Memory B cell (primary cell): ENCODE data around the gene IL17RD.

Source experiments
- ATAC-seq: fragments of 150-1000 bp; cut with Tn5 transposase; 2 replicates; pipeline ENCODE4 v1.10.0; 2021; ENCODE audit warnings: low read depth, mild to moderate bottlenecking, moderate library complexity
- DNase-seq, 2 donors: peaks; one replicate each; pipeline ENCODE4 v3.0.0; 2022; ENCODE audit warnings: low spot score in 2 of 2
- H3K27ac Mint-ChIP-seq: one replicate; pipeline ENCODE4 v1.8.0; 2022; ENCODE audit warnings: mild to moderate bottlenecking, moderate library complexity, mixed read lengths
- H3K27me3 Mint-ChIP-seq: one replicate; pipeline ENCODE4 v1.8.0; 2022; ENCODE audit warnings: mixed read lengths
- H3K36me3 Mint-ChIP-seq: one replicate; pipeline ENCODE4 v1.8.0; 2022; ENCODE audit warnings: mild to moderate bottlenecking, mixed read lengths
- H3K4me1 Mint-ChIP-seq: one replicate; pipeline ENCODE4 v1.8.0; 2022; ENCODE audit warnings: mixed read lengths
- H3K4me3 Mint-ChIP-seq: one replicate; pipeline ENCODE4 v1.8.0; 2022; ENCODE audit warnings: mild to moderate bottlenecking, moderate library complexity, mixed read lengths
- H3K9me3 Mint-ChIP-seq: one replicate; pipeline ENCODE4 v1.8.0; 2022; ENCODE audit warnings: mixed read lengths

IL17RD gene

DNA sequence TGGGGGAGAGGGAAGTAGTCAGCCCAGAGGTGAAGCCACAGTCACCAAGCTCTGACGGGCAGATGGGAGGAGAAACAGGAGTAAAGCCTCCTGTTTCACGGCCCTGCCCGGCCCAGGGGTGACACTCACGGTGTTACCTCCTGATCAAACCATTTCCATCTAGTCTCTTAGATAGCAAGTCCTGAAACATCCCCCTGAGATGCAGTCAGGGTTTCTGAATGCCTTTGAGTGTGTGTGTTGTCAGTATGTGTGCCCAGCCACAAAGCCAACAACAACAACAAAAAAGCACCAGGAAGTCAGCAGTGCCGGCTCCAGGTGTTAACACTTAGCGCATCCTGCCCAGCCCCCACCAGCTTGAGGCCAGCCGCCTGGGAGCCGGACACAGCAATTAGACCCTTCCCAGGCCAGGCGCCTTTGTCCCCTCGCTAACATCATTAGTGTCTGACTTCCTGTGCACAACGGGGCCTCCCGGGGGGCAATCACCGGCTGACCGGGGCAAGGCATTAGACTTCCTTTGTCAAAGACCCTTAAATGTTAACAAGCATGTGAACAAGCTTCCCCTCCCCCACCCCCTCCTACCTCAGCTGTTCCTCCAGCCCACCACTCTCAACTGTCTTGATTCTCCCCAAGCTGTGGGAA is 34.5 kb downstream of the IL17RD start:
- peaks cover 13% of the 10 kb centered on the region for H3K27me3 Mint-ChIP-seq
- no peaks in the 10 kb centered on the region for H3K4me1 Mint-ChIP-seq
- no peaks in the 10 kb centered on the region for H3K9me3 Mint-ChIP-seq
- DNase-seq = no peak
- no peak for ATAC-seq
- H3K27ac Mint-ChIP-seq = no peak overlapping the region
- no peak overlapping the region for H3K4me3 Mint-ChIP-seq
- H3K36me3 Mint-ChIP-seq = no peaks in the 10 kb centered on the region

DNA sequence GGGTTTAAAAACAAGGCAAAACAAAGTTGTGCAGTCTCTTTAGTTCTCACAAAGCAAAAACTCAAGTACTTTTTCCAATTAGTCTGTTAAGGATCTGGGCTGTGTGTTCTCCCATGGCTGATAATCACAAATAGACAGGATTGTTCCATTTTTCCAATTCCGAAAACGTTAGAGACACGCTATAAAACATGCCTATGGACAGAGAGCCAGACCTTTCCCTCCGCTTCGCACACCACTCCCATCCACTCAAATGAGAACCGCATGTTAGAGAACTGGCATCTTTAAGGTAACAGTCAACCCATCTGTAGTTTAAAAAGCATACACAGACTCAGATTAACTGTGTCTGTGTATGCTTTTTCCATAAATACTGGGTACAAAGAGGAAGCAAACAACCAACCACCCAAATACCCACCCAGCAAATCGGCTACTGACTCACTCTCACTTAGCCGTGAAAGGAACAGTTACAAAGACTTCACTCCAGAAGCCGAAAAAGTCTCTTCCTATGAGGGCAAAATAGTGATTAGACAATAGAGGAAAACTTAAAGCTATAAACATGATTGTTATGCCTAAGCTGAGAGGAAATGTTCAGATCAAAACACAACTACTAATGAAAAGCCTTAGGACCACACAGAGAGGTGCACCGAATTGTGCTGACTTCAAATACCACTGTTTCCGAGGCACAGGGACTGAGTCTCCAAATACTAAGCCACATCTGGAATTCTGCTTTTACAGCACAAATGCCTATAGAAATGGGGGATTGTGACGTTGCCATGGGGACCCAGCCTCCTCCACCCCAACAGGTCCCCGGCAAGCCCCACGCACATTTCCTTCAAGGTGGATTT is 36.1 kb downstream of the IL17RD start:
- Mint-ChIP-seq H3K27ac (no peak overlapping the region), H3K27me3 (peaks cover 8% of the 10 kb centered on the region), H3K4me1 (no peaks in the 10 kb centered on the region), H3K36me3 (no peaks in the 10 kb centered on the region), H3K9me3 (no peaks in the 10 kb centered on the region), H3K4me3 (no peak overlapping the region)
- DNase-seq (no peak), ATAC-seq (no peak)

DNA sequence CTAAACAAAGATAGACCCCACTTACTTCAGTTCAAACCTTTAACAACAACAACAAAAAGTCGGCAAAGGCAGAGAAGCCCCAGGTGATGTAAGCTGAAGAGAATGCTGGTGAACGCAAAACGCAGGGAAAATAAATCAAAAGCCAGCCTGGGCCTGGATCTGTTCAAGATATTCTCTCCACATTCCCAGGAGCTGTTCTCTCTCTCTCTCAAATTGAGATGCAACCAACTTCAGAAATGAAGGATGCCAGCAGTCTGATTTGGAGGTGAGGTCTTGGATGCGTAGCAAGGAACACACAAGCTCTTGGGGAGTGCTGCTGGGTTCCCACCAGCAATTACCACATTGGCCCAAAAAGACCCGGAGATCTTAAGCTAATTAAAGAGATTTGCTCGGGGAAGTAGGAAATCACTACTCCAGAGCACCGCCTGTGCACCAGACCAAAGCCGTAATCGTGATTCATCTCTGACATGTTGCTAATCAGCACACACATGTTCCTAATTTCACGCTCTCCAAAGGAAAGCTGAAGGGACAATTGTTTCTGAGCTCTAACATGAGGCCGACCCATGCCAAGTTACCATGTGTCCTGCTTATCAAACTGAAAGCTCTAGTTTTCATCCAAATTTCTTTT is 37.1 kb downstream of the IL17RD start:
- H3K9me3 Mint-ChIP-seq = no peaks in the 10 kb centered on the region
- H3K4me3 Mint-ChIP-seq = no peak overlapping the region
- H3K27me3 Mint-ChIP-seq = peaks cover 8% of the 10 kb centered on the region
- no peak overlapping the region for H3K27ac Mint-ChIP-seq
- DNase-seq (no peak), ATAC-seq (no peak)
- no peaks in the 10 kb centered on the region for H3K36me3 Mint-ChIP-seq
- H3K4me1 Mint-ChIP-seq = no peaks in the 10 kb centered on the region

DNA sequence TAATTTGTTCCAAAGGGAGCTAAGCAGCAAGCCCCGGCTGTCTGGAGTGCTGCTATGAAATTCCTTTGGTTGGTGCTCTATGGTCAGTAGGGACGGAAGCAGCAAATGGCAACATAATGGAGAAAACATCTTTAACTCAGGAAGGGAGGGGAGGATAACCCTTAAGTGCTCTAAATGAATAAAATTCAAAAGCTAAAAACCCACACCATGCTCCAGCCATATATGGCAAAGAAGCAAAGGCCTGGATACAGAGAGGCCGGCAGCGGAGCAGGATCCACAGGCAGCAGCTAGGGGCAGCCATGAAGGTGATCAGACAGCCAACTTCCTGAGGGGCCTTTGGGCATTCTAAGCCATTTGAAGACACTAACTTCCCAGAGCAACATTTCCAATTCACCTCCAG is 38.9 kb downstream of the IL17RD start:
- no peaks in the 10 kb centered on the region for H3K36me3 Mint-ChIP-seq
- H3K9me3 Mint-ChIP-seq = no peaks in the 10 kb centered on the region
- H3K27me3 Mint-ChIP-seq = peaks cover 13% of the 10 kb centered on the region
- H3K27ac Mint-ChIP-seq = no peak overlapping the region
- ATAC-seq (no peak), DNase-seq (no peak)
- no peaks in the 10 kb centered on the region for H3K4me1 Mint-ChIP-seq
- no peak overlapping the region for H3K4me3 Mint-ChIP-seq

DNA sequence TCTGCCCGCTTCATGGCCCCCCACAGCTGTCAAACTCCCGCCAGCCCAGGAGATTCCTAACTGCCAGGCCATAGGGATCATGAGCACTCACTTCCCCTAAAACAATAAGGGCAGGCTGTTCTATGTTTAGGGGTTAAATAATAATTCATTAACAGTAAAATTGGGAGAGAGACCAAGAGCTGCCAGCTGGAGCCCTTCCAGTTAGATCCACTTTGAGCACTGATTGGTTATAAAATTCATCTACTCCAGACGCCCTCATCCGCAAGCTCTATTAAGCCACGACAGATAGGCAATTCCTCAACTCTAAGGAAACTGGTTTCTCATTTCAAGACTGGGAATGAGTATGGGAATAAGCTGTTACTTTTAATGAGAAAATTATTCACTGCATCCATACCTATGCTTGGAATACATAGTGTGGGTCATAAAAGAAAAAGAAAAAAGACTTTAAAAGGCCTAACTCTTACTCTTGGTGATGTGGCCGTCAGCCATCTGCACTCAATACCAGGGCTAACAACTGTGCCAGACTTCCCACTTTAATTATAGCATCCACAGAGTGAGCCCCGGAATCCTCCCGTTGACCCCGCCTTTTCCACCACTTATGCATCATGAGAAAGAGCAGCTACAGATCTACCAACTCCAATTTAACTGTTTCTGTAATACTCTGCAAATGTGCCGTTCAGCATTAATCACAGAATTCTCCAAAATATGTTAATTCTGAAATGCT is 44.5 kb downstream of the IL17RD start:
- peaks cover 9% of the 10 kb centered on the region for H3K27me3 Mint-ChIP-seq
- no peaks in the 10 kb centered on the region for H3K36me3 Mint-ChIP-seq

DNA sequence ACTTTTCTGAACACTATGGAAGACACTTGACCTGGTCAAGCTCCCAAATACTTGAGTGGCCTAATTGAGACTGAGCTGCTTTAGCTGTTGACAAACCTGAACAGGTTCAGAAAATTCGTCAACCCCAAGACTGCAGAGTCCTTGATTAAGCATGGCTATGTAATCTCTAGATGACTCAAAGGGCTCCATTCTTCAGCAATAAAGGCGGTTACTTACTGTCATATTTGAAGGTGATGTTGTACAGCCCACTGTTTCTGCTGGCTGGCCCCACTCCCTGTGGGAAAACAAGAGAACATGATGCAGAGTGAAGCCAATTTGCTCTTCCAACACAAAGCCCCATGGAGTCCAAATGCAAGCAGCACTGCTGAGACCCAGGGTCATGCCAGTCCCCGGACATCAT is 45.1 kb downstream of the IL17RD start:
- DNase-seq (no peak), ATAC-seq (no peak)
- Mint-ChIP-seq H3K27me3 (peaks cover 9% of the 10 kb centered on the region), H3K9me3 (no peaks in the 10 kb centered on the region), H3K27ac (no peak overlapping the region), H3K36me3 (no peaks in the 10 kb centered on the region), H3K4me3 (no peak overlapping the region), H3K4me1 (no peaks in the 10 kb centered on the region)

More for the DNA sequence above, 44.5 kb downstream of the IL17RD start:
- H3K4me3 Mint-ChIP-seq = no peak overlapping the region
- no peak overlapping the region for H3K27ac Mint-ChIP-seq
- H3K4me1 Mint-ChIP-seq = no peaks in the 10 kb centered on the region
- DNase-seq = no peak
- ATAC-seq = no peak
- H3K9me3 Mint-ChIP-seq = no peaks in the 10 kb centered on the region

GRCh38 chr3:57118254-57118653 is 46.9 kb downstream of the IL17RD start:
- no peak for ATAC-seq
- no peaks in the 10 kb centered on the region for H3K9me3 Mint-ChIP-seq
- no peak overlapping the region for H3K27ac Mint-ChIP-seq
- no peak for DNase-seq
- peaks cover 7% of the 10 kb centered on the region for H3K27me3 Mint-ChIP-seq
- H3K4me3 Mint-ChIP-seq = no peak overlapping the region
- H3K36me3 Mint-ChIP-seq = no peaks in the 10 kb centered on the region
- H3K4me1 Mint-ChIP-seq = no peaks in the 10 kb centered on the region

- H3K27me3 Mint-ChIP-seq = peaks cover 5% of the 10 kb centered on the region
- no peak overlapping the region for H3K27ac Mint-ChIP-seq
- ATAC-seq (no peak), DNase-seq (no peak)
- H3K9me3 Mint-ChIP-seq = no peaks in the 10 kb centered on the region
- no peak overlapping the region for H3K4me3 Mint-ChIP-seq
- no peaks in the 10 kb centered on the region for H3K36me3 Mint-ChIP-seq
- peaks cover 3% of the 10 kb centered on the region for H3K4me1 Mint-ChIP-seq
Observed at GRCh38 chr3:57116501-57116900, 48.7 kb downstream of the IL17RD start.

GRCh38 chr3:57112206-57112605 is 52.9 kb downstream of the IL17RD start:
- Mint-ChIP-seq H3K27me3 (peaks cover 9% of the 10 kb centered on the region), H3K4me3 (no peak overlapping the region), H3K4me1 (peaks cover 3% of the 10 kb centered on the region), H3K27ac (no peak overlapping the region), H3K36me3 (no peaks in the 10 kb centered on the region), H3K9me3 (no peaks in the 10 kb centered on the region)
- DNase-seq = no peak
- peak; percentile 45 for ATAC-seq

DNA sequence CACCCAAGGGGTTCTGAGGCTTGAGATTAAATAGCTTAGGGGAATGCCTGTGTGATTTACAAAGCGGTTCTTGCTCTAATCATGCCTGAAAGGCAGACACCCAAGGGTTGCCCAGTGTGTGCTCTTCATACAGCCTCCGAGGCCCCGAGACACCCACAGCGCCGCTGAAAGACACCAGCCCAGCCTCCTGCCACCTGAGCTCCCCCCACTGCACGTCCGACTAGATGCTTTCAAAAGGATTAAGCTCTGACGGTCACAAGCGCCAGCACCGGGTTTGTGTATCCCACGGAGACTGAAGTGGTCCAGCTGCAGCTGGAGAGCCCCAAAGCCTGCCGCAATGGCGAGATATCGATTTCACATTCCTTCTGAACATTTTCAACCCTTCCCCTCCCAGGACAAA is 54.4 kb downstream of the IL17RD start:
- no peak for ATAC-seq

DNA sequence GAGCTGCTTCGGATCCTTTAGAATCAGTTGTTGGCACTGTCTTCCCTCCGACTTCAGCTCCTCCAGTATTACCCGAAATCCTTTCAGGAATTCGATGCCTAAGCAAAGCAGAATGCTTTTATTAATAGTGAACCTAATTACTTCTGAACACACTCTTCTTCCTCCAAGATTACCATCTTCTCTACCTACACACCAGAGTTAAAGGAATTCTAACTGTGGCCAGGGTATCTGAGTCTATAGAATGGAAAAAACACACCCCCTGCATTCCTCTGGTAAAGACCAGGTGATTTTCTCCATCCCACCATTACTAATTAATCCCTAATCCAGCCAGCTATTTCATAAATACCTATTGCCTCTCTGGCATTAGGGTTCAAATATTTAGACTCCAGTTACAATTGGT is 54.9 kb downstream of the IL17RD start:
- DNase-seq (no peak), ATAC-seq (no peak)
- Mint-ChIP-seq H3K9me3 (no peaks in the 10 kb centered on the region), H3K36me3 (no peaks in the 10 kb centered on the region), H3K4me3 (no peak overlapping the region), H3K27me3 (peaks cover 9% of the 10 kb centered on the region), H3K4me1 (peaks cover 3% of the 10 kb centered on the region), H3K27ac (no peak overlapping the region)

More for the DNA sequence above, 54.4 kb downstream of the IL17RD start:
- no peak for DNase-seq
- H3K27ac Mint-ChIP-seq = no peak overlapping the region
- no peaks in the 10 kb centered on the region for H3K9me3 Mint-ChIP-seq
- peaks cover 3% of the 10 kb centered on the region for H3K4me1 Mint-ChIP-seq
- peaks cover 9% of the 10 kb centered on the region for H3K27me3 Mint-ChIP-seq
- no peaks in the 10 kb centered on the region for H3K36me3 Mint-ChIP-seq
- no peak overlapping the region for H3K4me3 Mint-ChIP-seq

DNA sequence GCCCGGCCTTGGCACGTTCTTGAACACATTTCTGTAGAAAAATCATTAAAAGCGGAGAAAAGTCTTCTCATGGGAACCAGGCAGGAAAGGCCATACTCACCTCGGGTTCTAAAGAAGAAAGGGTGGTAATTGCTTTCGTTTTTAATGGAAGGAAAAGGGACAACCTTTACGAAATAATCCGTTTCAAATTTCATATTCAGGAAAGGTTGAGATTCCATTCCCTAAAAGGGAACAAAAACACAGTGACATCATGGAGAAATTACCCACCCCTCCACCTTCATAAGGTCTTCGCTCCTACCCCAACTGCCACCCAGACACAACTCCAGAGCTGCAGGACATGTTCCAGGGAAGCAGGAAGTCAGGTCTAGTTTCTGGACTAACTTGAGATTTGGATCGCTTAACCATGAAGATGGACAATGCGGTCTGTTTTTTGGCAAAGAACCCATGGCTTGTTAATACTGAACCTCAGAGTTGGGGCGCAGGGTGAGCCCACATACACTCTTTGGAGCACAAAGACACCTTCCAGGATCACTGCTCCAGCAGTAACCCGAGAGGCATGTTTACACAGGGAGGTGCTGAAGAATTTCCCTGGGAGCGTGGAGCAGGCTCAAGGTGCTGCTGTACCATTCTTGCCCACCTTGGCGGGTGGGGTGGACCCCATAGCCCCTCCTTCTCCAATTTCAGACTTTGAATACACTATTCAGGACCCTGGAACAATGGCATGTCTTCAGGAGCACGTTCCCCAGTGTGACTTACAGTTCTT is 55.5 kb downstream of the IL17RD start:
- Mint-ChIP-seq H3K4me1 (peaks cover 3% of the 10 kb centered on the region), H3K4me3 (no peak overlapping the region), H3K9me3 (no peaks in the 10 kb centered on the region), H3K27ac (no peak overlapping the region), H3K36me3 (no peaks in the 10 kb centered on the region), H3K27me3 (peaks cover 9% of the 10 kb centered on the region)
- no peak for DNase-seq
- ATAC-seq = no peak

DNA sequence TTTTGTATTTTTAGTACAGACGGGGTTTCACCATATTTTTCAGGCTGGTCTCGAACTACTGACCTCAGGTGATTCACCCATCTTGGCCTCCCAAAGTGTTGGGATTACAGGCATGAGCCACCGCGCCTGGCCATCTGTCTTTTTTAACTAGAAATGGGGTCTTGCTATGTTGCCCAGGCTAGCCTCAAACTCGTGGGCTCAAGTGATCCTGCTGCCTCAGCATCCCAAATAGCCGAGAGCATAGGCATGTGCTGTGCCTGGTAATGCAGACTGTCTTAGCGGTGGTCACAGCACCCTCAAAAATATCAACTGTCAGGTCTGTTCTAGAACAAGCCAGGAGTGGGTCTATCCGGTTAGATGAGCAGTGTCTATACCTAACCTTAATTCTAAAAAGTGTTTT is 56.5 kb downstream of the IL17RD start:
- Mint-ChIP-seq H3K9me3 (no peaks in the 10 kb centered on the region), H3K36me3 (no peaks in the 10 kb centered on the region), H3K27ac (no peak overlapping the region), H3K4me1 (peaks cover 3% of the 10 kb centered on the region), H3K27me3 (peaks cover 9% of the 10 kb centered on the region), H3K4me3 (no peak overlapping the region)
- no peak for DNase-seq
- no peak for ATAC-seq
